ENCODE measurements around the gene TBC1D22A.

Gene TBC1D22A

DNA sequence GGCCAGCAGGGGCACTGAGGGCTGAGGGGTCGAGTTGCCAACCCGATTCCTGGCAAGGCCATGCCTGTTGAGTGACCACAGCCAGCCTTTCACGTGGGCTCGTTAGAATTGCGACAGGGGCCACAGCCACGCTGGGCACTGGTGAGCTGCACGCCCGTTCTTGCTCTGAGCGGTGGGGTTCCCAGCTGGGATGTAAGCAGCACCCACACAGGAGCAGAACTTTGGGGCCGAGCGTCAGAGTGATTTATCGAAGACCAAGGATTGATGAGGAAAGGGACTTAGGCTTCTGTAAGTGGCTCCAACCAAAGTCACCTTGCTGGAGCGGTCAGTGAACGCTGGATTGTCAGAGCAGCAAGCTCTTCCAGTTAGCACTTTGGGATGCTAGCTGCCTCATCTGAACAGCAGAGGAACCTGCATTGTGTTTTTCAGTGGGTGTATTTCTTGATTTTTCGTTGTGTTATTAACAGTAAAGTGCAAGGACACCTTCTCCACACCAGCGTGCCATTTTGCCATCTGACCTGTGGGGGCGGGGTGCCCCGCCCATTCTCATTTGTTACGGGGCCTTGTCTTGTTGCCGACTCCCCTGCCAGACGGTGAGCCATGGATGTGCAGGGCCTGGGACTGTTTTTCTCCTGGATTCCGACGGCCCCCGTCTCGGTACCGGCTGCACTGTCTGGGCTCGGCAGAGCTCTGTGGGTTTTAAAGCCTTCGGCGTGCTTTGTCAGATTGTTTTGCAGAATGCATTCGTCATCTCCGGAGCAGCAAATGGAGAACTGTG, 202.5 kb downstream of the TBC1D22A start:
- DNase-seq, result no peak

GRCh38 chr22:46965555-46966494, 203.4 kb downstream of the TBC1D22A start:
- no peak for DNase-seq

GRCh38 chr22:46966495-46966845, 204.0 kb downstream of the TBC1D22A start:
- DNase-seq, result no peak

GRCh38 chr22:46966846-46967245, 204.4 kb downstream of the TBC1D22A start:
- no peak for DNase-seq

- no peak for DNase-seq
These were observed 205.3 kb downstream of the TBC1D22A start for GRCh38 chr22:46967445-46968358.

GRCh38 chr22:46968359-46968740, 205.9 kb downstream of the TBC1D22A start:
- no peak for DNase-seq

- no peak for DNase-seq
These were observed 206.4 kb downstream of the TBC1D22A start for GRCh38 chr22:46968848-46969247.

DNA sequence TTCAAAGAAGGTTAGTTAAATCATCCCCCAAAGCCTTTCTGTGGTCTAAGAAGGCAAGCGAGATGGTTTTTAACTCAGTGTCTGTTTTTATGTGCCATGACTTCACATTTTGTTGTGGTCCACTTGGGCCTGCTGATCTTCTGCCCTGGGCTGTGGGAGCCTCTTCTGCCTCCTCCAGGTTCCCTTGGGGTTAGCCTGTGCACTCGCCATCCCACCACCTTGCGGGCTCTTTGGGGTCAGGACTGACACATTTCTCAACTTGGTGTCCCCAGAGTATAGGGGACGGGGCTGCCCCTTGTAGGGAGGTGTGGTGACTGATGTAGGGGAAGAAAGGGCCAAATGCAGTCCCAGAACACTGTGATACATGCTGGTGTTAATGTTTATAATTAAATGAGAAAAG, 207.0 kb downstream of the TBC1D22A start:
- DNase-seq, result no peak

- no peak for DNase-seq
These were observed 207.5 kb downstream of the TBC1D22A start for GRCh38 chr22:46969961-46970360.

- DNase-seq, result no peak
These were observed 208.1 kb downstream of the TBC1D22A start for GRCh38 chr22:46970411-46971098.

DNA sequence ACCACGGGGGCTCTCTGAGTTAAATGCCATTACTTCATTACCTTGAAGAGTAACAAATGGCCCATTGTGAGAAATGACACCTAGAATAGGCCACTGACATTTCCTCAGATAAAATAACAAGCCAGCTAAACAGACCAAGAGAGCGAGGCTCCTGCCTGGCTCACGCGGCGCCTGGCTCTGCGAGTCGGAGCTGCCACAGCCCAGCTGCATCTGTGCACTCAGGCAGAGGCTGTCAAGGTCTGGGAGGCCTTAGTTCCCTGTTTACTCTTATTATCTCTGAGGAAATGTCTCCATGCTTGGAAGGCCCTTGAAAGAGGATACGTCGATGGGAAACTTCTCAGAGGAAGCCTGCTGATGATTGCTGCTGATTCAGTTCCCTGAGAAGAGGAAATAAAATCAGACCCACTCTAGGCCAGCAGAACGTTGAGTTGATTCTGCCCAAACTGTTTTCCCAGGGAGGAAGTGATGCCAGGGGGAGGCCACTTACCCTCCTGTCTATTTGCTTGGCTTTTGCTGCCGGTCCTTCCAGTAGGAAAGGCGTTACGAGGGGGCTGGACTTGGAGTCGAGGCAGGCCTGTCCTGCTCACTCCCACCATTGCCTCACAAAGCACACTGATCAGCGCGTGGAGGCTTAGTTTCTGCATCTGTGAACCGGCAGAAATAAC, 208.8 kb downstream of the TBC1D22A start:
- DNase-seq, result no peak

GRCh38 chr22:46971764-46972125, 209.3 kb downstream of the TBC1D22A start:
- no peak for DNase-seq

- no peak for DNase-seq
These were observed 209.8 kb downstream of the TBC1D22A start for GRCh38 chr22:46972256-46972655.

DNA sequence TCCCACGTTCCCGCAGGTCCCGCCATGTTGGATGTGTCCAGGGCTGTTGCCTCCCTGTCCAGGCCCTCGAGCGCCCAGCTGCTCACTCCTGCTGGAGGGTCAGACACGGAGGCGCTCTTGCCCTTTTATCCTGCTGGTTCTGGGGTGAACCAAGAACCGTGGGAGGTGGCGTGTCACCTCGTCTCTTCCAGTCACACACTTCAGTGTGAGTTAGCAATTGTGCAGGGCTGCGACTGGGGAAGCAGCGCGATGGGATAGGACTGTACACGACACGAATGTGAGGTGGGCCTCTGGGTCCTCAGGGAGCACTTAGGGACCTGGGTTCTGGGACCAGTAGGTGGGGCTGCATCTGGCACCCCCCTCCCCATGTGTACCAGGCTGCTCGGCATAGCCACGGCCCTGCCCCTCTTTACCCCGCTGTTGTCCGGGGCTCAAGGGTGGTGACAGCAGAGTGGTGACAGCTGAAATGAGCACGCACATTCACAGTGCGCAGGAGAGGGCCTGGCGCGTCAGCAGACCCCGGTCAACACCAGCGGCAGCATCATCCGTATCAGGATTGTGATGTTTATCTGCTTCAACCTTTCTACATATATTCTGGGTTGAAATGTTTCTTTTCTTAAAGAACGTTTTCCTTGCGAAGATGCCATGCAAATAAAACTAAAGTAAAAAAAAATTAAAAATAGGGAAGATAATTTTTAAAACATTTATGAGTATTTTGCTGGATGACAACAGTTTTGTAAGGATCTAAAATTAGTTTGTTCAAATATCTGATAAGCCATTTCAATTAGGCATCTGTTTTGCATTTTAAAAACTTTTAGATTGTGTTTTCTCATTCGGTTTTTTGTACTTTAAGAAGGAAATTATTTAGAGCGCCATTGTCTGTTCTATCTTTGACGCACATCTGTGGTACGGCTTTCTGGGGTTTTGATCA, 210.7 kb downstream of the TBC1D22A start:
- no peak for DNase-seq

GRCh38 chr22:46974077-46974476, 211.6 kb downstream of the TBC1D22A start:
- no peak for DNase-seq

GRCh38 chr22:46974631-46975585, 212.5 kb downstream of the TBC1D22A start:
- DNase-seq, result no peak

DNA sequence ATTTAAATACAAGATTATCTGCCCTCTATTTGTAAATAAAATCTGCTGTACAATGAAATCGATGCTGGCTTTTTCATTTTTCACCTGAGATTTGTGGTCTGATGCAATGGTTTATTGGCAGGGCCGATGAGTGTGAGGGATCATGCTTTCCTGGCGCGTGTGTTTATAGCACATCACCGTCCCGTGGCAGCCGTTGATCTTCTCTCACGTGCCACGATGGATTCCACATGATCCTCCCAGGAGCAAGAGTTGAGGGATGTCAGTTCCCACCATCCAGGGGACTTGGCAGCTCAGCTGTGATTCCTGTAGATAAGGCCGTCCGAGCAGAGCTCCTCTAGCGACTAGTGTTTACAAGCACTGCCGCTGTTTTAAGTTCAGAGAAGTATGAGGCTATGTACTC, 213.7 kb downstream of the TBC1D22A start:
- DNase-seq, result no peak

DNA sequence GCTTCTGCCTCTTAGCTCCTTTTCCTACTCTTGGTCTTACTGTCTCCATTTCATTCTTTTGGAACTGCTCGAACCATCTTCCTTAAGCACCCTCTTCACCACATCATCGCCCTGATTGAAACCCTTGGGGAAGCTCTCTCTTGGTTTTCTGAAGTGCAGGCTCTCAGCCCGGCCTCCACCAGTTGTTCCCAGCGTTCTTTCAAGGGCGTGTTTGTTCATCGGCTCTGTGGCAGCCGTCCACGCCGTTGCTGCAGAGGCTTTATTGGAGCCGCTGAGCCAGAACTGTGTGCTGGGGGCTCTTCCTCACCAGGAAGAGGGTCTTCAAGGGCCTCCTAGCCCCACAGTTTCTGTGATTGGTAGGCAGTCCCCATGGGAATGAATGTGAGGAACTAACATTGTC, 214.1 kb downstream of the TBC1D22A start:
- no peak for DNase-seq

GRCh38 chr22:46977656-46978343, 215.3 kb downstream of the TBC1D22A start:
- DNase-seq, result no peak
